HepG2 (cell line): ENCODE results near the gene ACTL8. TPM values are rescaled to one million over a fixed set of nuclear protein-coding genes. Genes with fewer than 3 reads are reported as not detected.

Source experiments
- ATAC-seq: fragments of 200-7000 bp; cut with Tn5 transposase; 3 replicates; pipeline ENCODE4 v1.9.1; 2020; ENCODE audit warnings: mild to moderate bottlenecking, moderate library complexity
- BruUV-seq: library from RNA; stranded (reverse); fragments of 400-500 nt; replicated peaks from 2 replicates; lab custom pipeline; 2021; lab: Mats Ljungman, UMichigan
- CTCF ChIA-PET: fragments of 300-600 bp; formaldehyde crosslinking; extraction: SDS; loops from one replicate; lab custom pipeline; 2021; ENCODE audit warnings: low total read pairs, inconsistent platforms, low intra/inter-chr PET ratio; lab: Yijun Ruan, JAX
- POLR2A ChIA-PET: fragments of 350-600 bp; sonication (Branson Sonifier 250); formaldehyde crosslinking; loops from one replicate; lab custom pipeline; 2020; ENCODE audit warnings: antibody characterized with exemption, inconsistent platforms; lab: Yijun Ruan, JAX
- DNase-seq: peaks from one replicate; pipeline ENCODE4 v3.0.0-alpha.2; 2015; ENCODE audit warnings: low spot score
- FAIRE-seq: peaks from 3 replicates; lab custom pipeline; 2011; peaks lifted over from hg19 to GRCh38; lab: Jason Lieb, UNC
- H2AFZ ChIP-seq: one replicate; pipeline ENCODE4 v1.6.1; 2011; ENCODE audit warnings: low read length, inconsistent platforms
- H3K27ac ChIP-seq: fragments of 300-600 bp; 3 replicates; pipeline ENCODE4 v1.8.0; 2011; ENCODE audit warnings: mixed run types, mild to moderate bottlenecking, mixed read lengths, low read length, inconsistent platforms; ENCODE audit not compliant: insufficient read depth; ENCODE audit errors: extremely low read length
- H3K27me3 ChIP-seq, 2 experiments: fragments of 200-600 bp in 1 of 2; 2 replicates in 1 of 2; 3 replicates in 1 of 2; pipeline versions ENCODE4 v1.6.0 to v1.8.0; 2011; ENCODE audit warnings: low read length in 2 of 2, mild to moderate bottlenecking in 2 of 2, moderate library complexity in 2 of 2, inconsistent platforms in 1 of 2; ENCODE audit not compliant: insufficient read depth in 2 of 2, control insufficient read depth in 1 of 2
- H3K36me3 ChIP-seq, 2 experiments: fragments of 200-600 bp in 1 of 2; replicated peaks in 1 of 2; 2 replicates in 1 of 2; 3 replicates in 1 of 2; pipeline versions ENCODE4 v1.5.1 to v1.8.0; 2011; ENCODE audit warnings: low read length in 2 of 2, inconsistent platforms in 1 of 2; ENCODE audit not compliant: insufficient read depth in 2 of 2, control insufficient read depth in 1 of 2
- H3K4me1 ChIP-seq: 2 replicates; pipeline ENCODE4 v1.5.1; 2012; ENCODE audit warnings: low read length, inconsistent platforms; ENCODE audit not compliant: insufficient read depth
- H3K4me2 ChIP-seq: 2 replicates; pipeline ENCODE4 v1.6.0; 2011; ENCODE audit warnings: low read depth, low read length, inconsistent platforms
- H3K4me3 ChIP-seq, 3 experiments: fragments of 200-600 bp in 1 of 3; sonication (generic), shearing (Covaris generic) in 1 of 3; replicated peaks in 1 of 3; 2 replicates each; pipeline ENCODE4 v1.5.1; 2011 to 2016; ENCODE audit warnings: low read length in 3 of 3, inconsistent platforms in 2 of 3, low read depth in 2 of 3, mild to moderate bottlenecking in 2 of 3, control low read depth in 1 of 3, mixed read lengths in 1 of 3; ENCODE audit not compliant: insufficient read depth in 1 of 3
- H3K79me2 ChIP-seq: one replicate; pipeline ENCODE4 v1.6.1; 2011; ENCODE audit warnings: low read length, inconsistent platforms; ENCODE audit not compliant: insufficient read depth
- H3K9ac ChIP-seq: 2 replicates; pipeline ENCODE4 v1.6.0; 2011; ENCODE audit warnings: mild to moderate bottlenecking, low read depth, low read length, inconsistent platforms; ENCODE audit not compliant: insufficient read depth
- H3K9me3 ChIP-seq: 2 replicates; pipeline ENCODE4 v1.5.1; 2012; ENCODE audit warnings: mild to moderate bottlenecking, low read length
- H4K20me1 ChIP-seq: 2 replicates; pipeline ENCODE4 v1.6.0; 2011; ENCODE audit warnings: inconsistent platforms, mild to moderate bottlenecking, low read length, moderate library complexity; ENCODE audit not compliant: insufficient read depth
- HMGXB4 ChIP-seq, 2 experiments: sonication (generic) in 1 of 2; formaldehyde crosslinking in 1 of 2; IDR thresholded peaks; 2 replicates each; pipeline versions ENCODE4 v1.4.0 to v1.6.1; 2018 to 2020; ENCODE audit warnings: missing genetic modification reagents in 2 of 2, borderline replicate concordance in 1 of 2, low read depth in 1 of 2, mild to moderate bottlenecking in 1 of 2, missing biosample characterization in 1 of 2
- TRAFD1 ChIP-seq: sonication (generic); formaldehyde crosslinking; IDR thresholded peaks from 2 replicates; pipeline ENCODE4 v1.5.1; 2020; ENCODE audit warnings: missing genetic modification reagents, mild to moderate bottlenecking, borderline replicate concordance
- WGBS: methylation state at CpG from one replicate; pipeline ENCODE4 v1.1.6; 2017; ENCODE audit warnings: low lambda C conversion rate; 5-methylcytosine and 5-hydroxymethylcytosine counted together
- in situ Hi-C: cut with HindIII; loops from 2 replicates; pipeline ENCODE4 v1.10.0; 2017; ENCODE audit warnings: low pct_unique_long_range_greater_than_20kb; ENCODE audit not compliant: extremely low pct_ligation_motif_present
- intact Hi-C: fragments of 100-400 bp; cut with micrococcal nuclease; formaldehyde crosslinking; loops from one replicate; pipeline ENCODE4 v1.10.0; 2022; ENCODE audit not compliant: unreplicated experiment
- polyA plus RNA-seq, 8 experiments: library from polyadenylated mRNA; depleted of rRNA in 3 of 8; stranded (reverse) in 7 of 8; unstranded in 1 of 8; fragments of >200 nt; fragmentation: Illumina TruSeq in 4 of 8; extraction: Trizol in 4 of 8; gene quantifications; 2 replicates each; pipeline versions ENCODE4 v1.2.1 to v1.2.3, GENCODE V29; 2011 to 2016; ENCODE audit warnings: low read depth in 4 of 8, missing spikeins in 1 of 8, mixed read lengths in 1 of 8; ENCODE audit not compliant: insufficient read depth in 1 of 8
- total RNA-seq, 5 experiments: library from RNA; depleted of rRNA; stranded (reverse); fragments of >200 nt; fragmentation: Illumina TruSeq; extraction: Trizol; gene quantifications; 2 replicates each; pipeline ENCODE4 v1.2.3, GENCODE V29; 2016; ENCODE audit warnings: low read depth in 1 of 5
- TF ChIP-seq, protein P1 (sequence below), 2 experiments: sonication (generic) in 1 of 2; formaldehyde crosslinking in 1 of 2; IDR thresholded peaks; 2 replicates each; pipeline versions ENCODE4 v1.5.1 to v1.6.1; 2011 to 2020; ENCODE audit warnings: borderline replicate concordance in 1 of 2, low read depth in 1 of 2, low read length in 1 of 2, mild to moderate bottlenecking in 1 of 2, missing genetic modification reagents in 1 of 2, moderate library complexity in 1 of 2

Gene ACTL8
- total and polyA plus RNA-seq, 2 of the 13 experiments (the other 11 are each of a cell fraction or from before 2014, with no cell fraction given) = 0.09 to 0.64 TPM

GRCh38 chr1:17822741-17823426, 67.8 kb downstream of the ACTL8 start (continued):
- TF ChIP-seq TRAFD1 = no peak
- TF ChIP-seq, all 625 proteins: peak for 0

DNA sequence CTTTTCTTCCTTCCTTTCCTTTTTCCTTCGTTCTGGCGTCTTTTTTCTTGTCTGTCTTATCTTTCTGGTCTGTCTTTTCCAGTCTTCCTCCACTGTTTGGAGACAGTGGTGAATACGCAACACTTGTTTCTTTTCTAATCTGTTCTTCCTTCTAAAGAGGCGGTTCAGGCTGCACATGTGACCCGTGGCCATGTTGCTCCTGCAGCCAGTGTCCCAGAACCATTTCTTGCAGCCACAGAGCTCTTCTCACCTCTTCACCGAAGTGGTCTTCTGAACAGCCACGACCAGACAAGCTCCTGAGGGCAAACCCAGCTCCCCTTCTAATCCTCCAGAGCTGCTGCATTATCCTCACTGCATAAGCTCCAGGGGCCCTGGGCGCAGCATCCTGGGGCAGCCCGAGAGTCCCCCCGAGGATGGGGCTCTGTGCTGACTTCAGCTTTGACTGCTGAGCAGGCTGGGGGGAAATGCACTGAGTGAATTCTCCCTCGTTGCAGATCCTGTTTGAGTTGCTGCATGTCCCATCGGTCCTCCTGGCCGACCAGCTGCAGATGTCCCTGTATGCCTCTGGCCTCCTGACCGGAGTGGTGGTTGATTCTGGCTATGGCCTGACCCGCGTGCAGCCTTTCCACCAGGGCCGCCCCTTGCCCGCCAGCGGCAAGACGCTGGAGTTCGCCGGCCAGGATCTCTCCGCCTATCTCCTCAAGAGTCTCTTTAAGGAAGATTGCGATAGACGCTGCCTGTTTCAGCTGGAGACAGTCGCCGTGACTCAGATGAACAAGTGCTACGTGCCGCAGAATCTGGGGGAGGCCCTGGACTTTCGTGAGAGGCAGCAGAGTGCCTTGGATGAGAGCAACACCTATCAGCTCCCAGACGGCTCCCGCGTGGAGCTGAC, 70.4 kb downstream of the ACTL8 start:
- FAIRE-seq (no peak), DNase-seq (no peak), ATAC-seq (no peak)
- H4K20me1 ChIP-seq = no peaks in the 10 kb centered on the region; the same call in 1 of the 2 replicates
- no peaks in the 10 kb centered on the region for H3K4me1 ChIP-seq
- H2AFZ ChIP-seq = no peak overlapping the region
- WGBS = 32% methylated on average over 10 of the region's 33 CpGs
- TF ChIP-seq HMGXB4 (CRISPR knock-in tag; IDR thresholded peaks at IDR 0.05; ENCODE audit: borderline replicate concordance in 1 of 2, low read depth in 1 of 2) = no peak
- TF ChIP-seq, protein P1, sequence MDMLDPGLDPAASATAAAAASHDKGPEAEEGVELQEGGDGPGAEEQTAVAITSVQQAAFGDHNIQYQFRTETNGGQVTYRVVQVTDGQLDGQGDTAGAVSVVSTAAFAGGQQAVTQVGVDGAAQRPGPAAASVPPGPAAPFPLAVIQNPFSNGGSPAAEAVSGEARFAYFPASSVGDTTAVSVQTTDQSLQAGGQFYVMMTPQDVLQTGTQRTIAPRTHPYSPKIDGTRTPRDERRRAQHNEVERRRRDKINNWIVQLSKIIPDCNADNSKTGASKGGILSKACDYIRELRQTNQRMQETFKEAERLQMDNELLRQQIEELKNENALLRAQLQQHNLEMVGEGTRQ (IDR thresholded peaks at IDR 0.05; ENCODE audit: low read depth, low read length) = no peak
- TF ChIP-seq, protein P1 (CRISPR knock-in tag; IDR thresholded peaks at IDR 0.05; ENCODE audit: borderline replicate concordance) = no peak
- H3K79me2 ChIP-seq = no peaks in the 10 kb centered on the region
- BruUV-seq = no TSS peak
- H3K4me3 ChIP-seq = no peak overlapping the region
- no peak overlapping the region for H3K4me2 ChIP-seq
- in situ Hi-C loops (loop anchor here (10.0 kb wide), 1 partner anchor 331 kb away; no protein-coding TSS in a partner anchor), intact Hi-C loops (loop anchor here (2.0 kb wide), 1 partner anchor 165 kb away; no protein-coding TSS in a partner anchor)
- peaks cover 0 to 4% of the 10 kb centered on the region in 2 experiments; a peak in 1 of 5 replicates for H3K27me3 ChIP-seq
- H3K9me3 ChIP-seq = no peaks in the 10 kb centered on the region
- POLR2A ChIA-PET = no interaction called here
- H3K36me3 ChIP-seq = no peaks in the 10 kb centered on the region
- no peak overlapping the region for H3K27ac ChIP-seq
- H3K9ac ChIP-seq = no peak overlapping the region
- CTCF ChIA-PET = no interaction called here
